ENCODE results near the gene IRGC.
"Not testable (repeated sequence)": the region's sequence is repeated elsewhere in the genome, so short reads cannot be mapped to it uniquely, and the experiment has no call there.

The IRGC gene

GRCh38 chr19:43755256-43755801 is 39.5 kb downstream of the IRGC start:
- DNase-seq: peak; percentile 70

- DNase-seq: no peak
Observed at GRCh38 chr19:43759515-43759914, 43.6 kb downstream of the IRGC start.

GRCh38 chr19:43760941-43761340 is 45.1 kb downstream of the IRGC start:
- DNase-seq: no peak

GRCh38 chr19:43762814-43763213 is 46.9 kb downstream of the IRGC start:
- DNase-seq: no peak

GRCh38 chr19:43763473-43763939 is 47.6 kb downstream of the IRGC start:
- no peak for DNase-seq

- not testable (repeated sequence) for DNase-seq
Observed at GRCh38 chr19:43764684-43765083, 48.8 kb downstream of the IRGC start.

- DNase-seq: no peak
Observed at GRCh38 chr19:43765109-43765876, 49.4 kb downstream of the IRGC start.

- DNase-seq: no peak
Observed at GRCh38 chr19:43766755-43767043, 50.8 kb downstream of the IRGC start.

- no peak for DNase-seq
Observed at GRCh38 chr19:43767316-43767715, 51.4 kb downstream of the IRGC start.

- no peak for DNase-seq
Observed at GRCh38 chr19:43767818-43768217, 51.9 kb downstream of the IRGC start.

GRCh38 chr19:43768273-43769050 is 52.6 kb downstream of the IRGC start:
- DNase-seq: no peak

- DNase-seq: no peak
Observed at GRCh38 chr19:43769256-43769655, 53.4 kb downstream of the IRGC start.
